ENCODE results near the gene MSANTD1. TPM values are rescaled to one million over a fixed set of nuclear protein-coding genes. Genes with fewer than 3 reads are reported as not detected.

Gene MSANTD1
- total RNA-seq: 0.36 TPM in 1 of 2 replicates, not detected in the other

GRCh38 chr4:3248811-3249661 lies at the start of gene MSANTD1:
Gene MSANTD1, plus strand, starts transcription at chr4:3249159. Its CDS starts 64 bp downstream, at chr4:3249223.

GRCh38 chr4:3292571-3293400 lies 43.8 kb downstream of the MSANTD1 start, which contains the start of gene RGS12:
Gene RGS12, plus strand, starts transcription at chr4:3293021. Its CDS starts 23,150 bp downstream, at chr4:3316171.

Other genes with a start within 250 kb of the MSANTD1 start
- not detected in 2 replicates for gene HTT-AS, start 174.6 kb upstream of the MSANTD1 start, total RNA-seq
- gene HTT, start 174.5 kb upstream of the MSANTD1 start, total RNA-seq: 11.0 and 32.7 TPM in 2 replicates
- 2.9 and 4.0 TPM in 2 replicates for gene RGS12, start 43.9 kb downstream of the MSANTD1 start, total RNA-seq
- gene HGFAC, start 192.8 kb downstream of the MSANTD1 start, total RNA-seq: not detected in 2 replicates
- gene DOK7, start 214.1 kb downstream of the MSANTD1 start, total RNA-seq: not detected in 2 replicates

All from cardiac atrium fibroblast (primary cell).